Spleen (tissue), 11 donors: ENCODE results near the gene SPON1. TPM values are rescaled to one million over a fixed set of nuclear protein-coding genes. Genes with fewer than 3 reads are reported as not detected.

Experiments used
- DNase-seq: peaks from one replicate; pipeline ENCODE4 v3.0.0-alpha.2; 2020
- H3K27ac ChIP-seq, 8 donors: fragments of 200-600 bp; sonication (generic) in 7 of 8; 1 replicate in 4 of 8; 2 replicates in 4 of 8; pipeline versions ENCODE4 v1.5.0 to v1.8.0; 2016 to 2021; ENCODE audit warnings: inconsistent platforms in 4 of 8, mild to moderate bottlenecking in 4 of 8, moderate library complexity in 1 of 8
- H3K27me3 ChIP-seq, 7 donors: fragments of 200-600 bp; sonication (generic) in 6 of 7; replicated peaks in 1 of 7; 1 replicate in 4 of 7; 2 replicates in 3 of 7; pipeline versions ENCODE4 v1.5.0 to v1.8.0; 2016 to 2021; ENCODE audit warnings: inconsistent platforms in 3 of 7, mild to moderate bottlenecking in 1 of 7
- H3K36me3 ChIP-seq, 6 donors: fragments of 200-600 bp; sonication (generic) in 5 of 6; 1 replicate in 4 of 6; 2 replicates in 2 of 6; pipeline versions ENCODE4 v1.5.0 to v1.8.0; 2016 to 2021; ENCODE audit warnings: inconsistent platforms in 2 of 6
- H3K4me1 ChIP-seq, 6 donors: fragments of 200-600 bp; sonication (generic) in 5 of 6; 1 replicate in 3 of 6; 2 replicates in 3 of 6; pipeline versions ENCODE4 v1.5.0 to v1.8.0; 2016 to 2021; ENCODE audit warnings: inconsistent platforms in 3 of 6
- H3K4me3 ChIP-seq, 8 donors: fragments of 200-600 bp; sonication (generic) in 7 of 8; 1 replicate in 4 of 8; 2 replicates in 4 of 8; pipeline versions ENCODE4 v1.5.0 to v1.8.0; 2016 to 2021; ENCODE audit warnings: inconsistent platforms in 4 of 8, mild to moderate bottlenecking in 4 of 8, moderate library complexity in 2 of 8
- H3K9me3 ChIP-seq, 8 donors: fragments of 200-600 bp; sonication (generic) in 7 of 8; 1 replicate in 4 of 8; 2 replicates in 4 of 8; pipeline versions ENCODE4 v1.5.0 to v1.8.0; 2016 to 2021; ENCODE audit warnings: inconsistent platforms in 4 of 8
- POLR2A ChIP-seq, 3 donors: fragments of 450-650 bp; IDR thresholded peaks; one replicate each; pipeline ENCODE4 v1.5.1; 2017; ENCODE audit warnings: antibody characterized with exemption in 3 of 3, mild to moderate bottlenecking in 1 of 3
- POLR2AphosphoS5 ChIP-seq, 3 donors: sonication (generic); formaldehyde crosslinking; IDR thresholded peaks; one replicate each; pipeline ENCODE4 v1.5.1; 2017; ENCODE audit warnings: antibody characterized with exemption in 3 of 3
- WGBS, 5 donors: extraction: QIAGEN DNeasy Blood & Tissue Kit in 3 of 5; methylation state at CpG; one replicate each; pipeline versions ENCODE4 v1.1.5 to v1.1.7; 2013 to 2018; 5-methylcytosine and 5-hydroxymethylcytosine counted together
- intact Hi-C: fragments of 100-400 bp; cut with DNase I; formaldehyde crosslinking; loops from one replicate; pipeline ENCODE4 v1.15.0; 2023; ENCODE audit warnings: low total_unique reads
- polyA plus RNA-seq, 3 donors: library from polyadenylated mRNA; stranded (reverse); fragments of 200-250 nt; gene quantifications; one replicate each; pipeline ENCODE4 v1.2.1, GENCODE V29; 2013
- total RNA-seq, 7 donors: library from RNA; depleted of rRNA in 3 of 7; stranded (reverse); fragments of >200 nt in 3 of 7; fragmentation: NEBNext Ultra II Directional in 4 of 7; extraction: Animal tissue kit (Norgen Biotek cat#: 25700) in 4 of 7; gene quantifications; one replicate each; pipeline versions ENCODE4 v1.1.0 to v1.2.1, GENCODE V29; 2016 to 2021
- TF ChIP-seq, protein P1 (sequence below), 11 experiments: fragments of 200-600 bp in 7 of 11; fragments of 450-650 bp in 4 of 11; sonication (generic) in 4 of 11; IDR thresholded peaks in 8 of 11; conservative IDR thresholded peaks in 3 of 11; 1 replicate in 7 of 11; 2 replicates in 4 of 11; pipeline versions ENCODE4 v1.4.0 to v1.8.0; 2016 to 2021; ENCODE audit warnings: antibody characterized with exemption in 11 of 11, inconsistent platforms in 4 of 11, mild to moderate bottlenecking in 1 of 11
- donor health status: healthy with polysubstance abuse.
- donor health status: DM: no; HTN: no; CAD: no; lungs with moderate emphysema.
- donor health status: DM: no; HTN: no; CAD: no.
- donor health status: Bipolar disorder and iron deficiency.
- donor health status: healthy.
- donor health status: DM: no; HTN: no; CAD: no.
- donor health status: DM: yes; HTN: yes; CAD: no.

The SPON1 gene
- total and polyA plus RNA-seq, 10 donors = 0.72 to 99.2 (median 10.1) TPM

GRCh38 chr11:14114786-14115185 lies 152.3 kb downstream of the SPON1 start:
- intact Hi-C loops = no loop called here
- TF ChIP-seq, protein P1, sequence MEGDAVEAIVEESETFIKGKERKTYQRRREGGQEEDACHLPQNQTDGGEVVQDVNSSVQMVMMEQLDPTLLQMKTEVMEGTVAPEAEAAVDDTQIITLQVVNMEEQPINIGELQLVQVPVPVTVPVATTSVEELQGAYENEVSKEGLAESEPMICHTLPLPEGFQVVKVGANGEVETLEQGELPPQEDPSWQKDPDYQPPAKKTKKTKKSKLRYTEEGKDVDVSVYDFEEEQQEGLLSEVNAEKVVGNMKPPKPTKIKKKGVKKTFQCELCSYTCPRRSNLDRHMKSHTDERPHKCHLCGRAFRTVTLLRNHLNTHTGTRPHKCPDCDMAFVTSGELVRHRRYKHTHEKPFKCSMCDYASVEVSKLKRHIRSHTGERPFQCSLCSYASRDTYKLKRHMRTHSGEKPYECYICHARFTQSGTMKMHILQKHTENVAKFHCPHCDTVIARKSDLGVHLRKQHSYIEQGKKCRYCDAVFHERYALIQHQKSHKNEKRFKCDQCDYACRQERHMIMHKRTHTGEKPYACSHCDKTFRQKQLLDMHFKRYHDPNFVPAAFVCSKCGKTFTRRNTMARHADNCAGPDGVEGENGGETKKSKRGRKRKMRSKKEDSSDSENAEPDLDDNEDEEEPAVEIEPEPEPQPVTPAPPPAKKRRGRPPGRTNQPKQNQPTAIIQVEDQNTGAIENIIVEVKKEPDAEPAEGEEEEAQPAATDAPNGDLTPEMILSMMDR (IDR thresholded peaks at IDR 0.05 in 8 of 11, conservative IDR thresholded peaks at IDR 0.05 in 3 of 11) = no peak
- no peak for TF ChIP-seq POLR2A (IDR thresholded peaks at IDR 0.05)
- no peak for TF ChIP-seq POLR2AphosphoS5 (IDR thresholded peaks at IDR 0.05)
- Histone ChIP-seq H3K27me3 (no peaks in the 10 kb centered on the region), H3K36me3 (no peaks in the 10 kb centered on the region), H3K4me1 (peaks cover 0 to 5% (median 0%) of the 10 kb centered on the region in 6 donors), H3K27ac (no peak overlapping the region), H3K9me3 (no peaks in the 10 kb centered on the region), H3K4me3 (no peak overlapping the region)
- DNase-seq = no peak
- WGBS, 5 donors = 77 to 83% (median 79%) methylated on average over 2 of the region's 2 CpGs

- intact Hi-C loops = no loop called here
- Histone ChIP-seq H3K36me3 (no peaks in the 10 kb centered on the region), H3K27ac (no peak overlapping the region), H3K9me3 (no peaks in the 10 kb centered on the region), H3K27me3 (no peaks in the 10 kb centered on the region), H3K4me1 (no peaks in the 10 kb centered on the region), H3K4me3 (no peak overlapping the region)
- 54 to 78% (median 69%) methylated on average over 1 of the region's 1 CpG for WGBS, 5 donors
- no peak for DNase-seq
- no peak for TF ChIP-seq POLR2AphosphoS5 (IDR thresholded peaks at IDR 0.05)
- TF ChIP-seq POLR2A (IDR thresholded peaks at IDR 0.05) = no peak
- TF ChIP-seq, protein P1 (IDR thresholded peaks at IDR 0.05 in 8 of 11, conservative IDR thresholded peaks at IDR 0.05 in 3 of 11) = no peak
Observed at GRCh38 chr11:14117632-14118031, 155.1 kb downstream of the SPON1 start.

GRCh38 chr11:14118072-14118471 lies 155.5 kb downstream of the SPON1 start:
- Histone ChIP-seq H3K4me1 (no peaks in the 10 kb centered on the region), H3K9me3 (no peaks in the 10 kb centered on the region), H3K27me3 (no peaks in the 10 kb centered on the region), H3K4me3 (no peak overlapping the region), H3K27ac (no peak overlapping the region), H3K36me3 (no peaks in the 10 kb centered on the region)
- TF ChIP-seq, protein P1 (IDR thresholded peaks at IDR 0.05 in 8 of 11, conservative IDR thresholded peaks at IDR 0.05 in 3 of 11) = no peak
- 0 to 75% (median 22%) methylated on average over 1 of the region's 1 CpG for WGBS, 5 donors
- intact Hi-C loops = no loop called here
- DNase-seq = no peak

- TF ChIP-seq, protein P1 (IDR thresholded peaks at IDR 0.05 in 8 of 11, conservative IDR thresholded peaks at IDR 0.05 in 3 of 11) = no peak
- TF ChIP-seq POLR2A (IDR thresholded peaks at IDR 0.05) = no peak
- no peak for TF ChIP-seq POLR2AphosphoS5 (IDR thresholded peaks at IDR 0.05)
- H3K9me3 ChIP-seq = no peaks in the 10 kb centered on the region
- 94 to 100% (median 96%) methylated on average over 2 of the region's 2 CpGs for WGBS, 5 donors
- no peak overlapping the region for H3K27ac ChIP-seq
- no peak for DNase-seq
- H3K36me3 ChIP-seq = no peaks in the 10 kb centered on the region
- H3K4me3 ChIP-seq = no peak overlapping the region
- no peaks in the 10 kb centered on the region for H3K27me3 ChIP-seq
- no peaks in the 10 kb centered on the region for H3K4me1 ChIP-seq
- intact Hi-C loops = no loop called here
Observed at GRCh38 chr11:14119357-14119756, 156.8 kb downstream of the SPON1 start.
